Activated CD8-positive, alpha-beta memory T cell treated with anti-CD3 and anti-CD28 coated beads for 48 hours (primary cell): Measurements from ENCODE around the gene ITPR1.
"Not testable (repeated sequence)": the region's sequence is repeated elsewhere in the genome, so short reads cannot be mapped to it uniquely, and the experiment has no call there.

Experiments
- DNase-seq, 3 experiments: peaks; one replicate each; pipeline ENCODE4 v3.0.0-alpha.2; 2020; ENCODE audit warnings: low read depth in 2 of 3, low spot score in 2 of 3

ITPR1 gene

DNA sequence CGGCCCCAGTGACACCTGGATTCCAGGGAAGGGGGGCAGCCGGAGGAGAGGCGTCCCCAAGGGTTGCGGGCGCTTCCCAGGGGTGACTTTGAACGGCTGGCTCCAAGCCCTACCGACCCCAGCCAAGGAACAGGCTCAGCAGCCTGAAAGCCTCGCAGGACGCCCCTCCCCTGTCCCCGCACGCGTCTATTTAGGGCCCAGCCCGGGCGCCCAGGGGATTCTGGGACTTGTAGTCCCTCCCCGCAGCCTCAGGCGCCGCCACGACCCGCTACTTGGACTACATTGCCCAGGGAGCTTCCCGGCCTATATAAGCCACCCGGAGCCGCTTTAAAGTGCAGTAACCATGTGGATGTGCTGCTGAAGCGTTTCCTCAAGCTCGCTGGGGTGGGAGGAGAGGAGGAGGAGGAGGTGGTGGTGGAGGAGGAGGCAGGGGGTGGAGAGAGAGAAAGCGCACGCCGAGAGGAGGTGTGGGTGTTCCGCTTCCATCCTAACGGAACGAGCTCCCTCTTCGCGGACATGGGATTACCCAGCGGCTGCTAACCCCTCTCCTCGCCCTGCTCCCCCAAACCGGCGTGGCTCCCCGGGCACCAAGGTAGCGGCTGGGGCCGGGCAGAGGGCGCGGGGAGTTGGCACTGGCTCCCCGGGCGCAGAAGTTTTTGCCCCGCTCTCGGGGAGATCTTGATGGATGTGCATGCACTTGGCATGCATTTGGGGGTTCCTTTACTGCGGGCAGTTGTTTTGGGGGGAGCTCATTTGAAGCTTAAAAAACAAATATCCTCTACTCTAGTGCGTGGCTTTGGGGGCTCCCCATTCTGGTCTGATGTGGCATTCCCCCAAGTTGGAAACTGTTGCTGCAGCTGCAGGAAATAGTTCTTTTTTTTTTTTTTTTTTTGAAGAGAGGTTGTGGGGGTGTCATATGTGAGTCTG lies at the start of gene ITPR1:
Gene ITPR1 (plus strand): TSS at position 335 of the 927 bp plus-strand sequence. CDS start 23,144 bp downstream, outside the sequence.
- DNase-seq, result peak; percentile 91 to 97 (median 92)

DNA sequence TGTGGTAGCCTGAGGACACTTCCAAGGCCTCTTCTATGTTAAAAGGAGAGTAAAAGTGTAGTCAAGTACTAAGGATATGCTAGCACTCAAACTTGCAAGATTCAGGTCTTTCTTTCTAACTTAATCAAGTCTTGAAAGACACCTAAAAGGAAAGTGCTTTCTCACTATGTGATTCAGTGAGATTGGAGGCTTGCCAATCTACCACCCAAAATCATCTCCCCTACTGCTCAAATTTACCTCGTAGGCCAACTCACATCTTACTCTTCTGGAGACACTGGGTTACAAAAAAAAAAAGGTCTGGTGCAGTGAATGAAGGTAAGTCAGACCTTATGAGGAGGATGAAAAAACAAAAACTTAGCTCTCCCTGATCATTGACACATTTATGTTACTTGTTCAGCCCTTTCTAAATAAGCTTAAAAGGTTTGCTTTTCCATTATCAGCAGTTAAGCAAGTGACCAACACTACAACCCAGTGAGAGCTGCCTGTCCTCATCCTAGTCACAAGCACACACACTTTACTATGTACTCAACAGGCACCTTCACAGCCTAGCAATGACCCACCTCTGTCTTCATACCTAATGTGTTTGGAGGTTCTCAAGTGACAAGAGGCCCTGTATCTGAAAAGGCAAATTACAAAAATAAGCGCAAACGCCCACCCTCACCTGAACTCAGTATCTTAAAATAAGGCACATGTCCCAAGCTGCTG lies 45.7 kb upstream of the ITPR1 start:
- DNase-seq, result no peak

GRCh38 chr3:4448187-4448586 lies 45.0 kb upstream of the ITPR1 start:
- DNase-seq, result no peak

GRCh38 chr3:4449043-4449805 lies 43.9 kb upstream of the ITPR1 start:
- no peak for DNase-seq

GRCh38 chr3:4454142-4454541 lies 39.0 kb upstream of the ITPR1 start:
- no peak for DNase-seq

GRCh38 chr3:4456780-4457179 lies 36.4 kb upstream of the ITPR1 start:
- DNase-seq, result not testable (repeated sequence)

DNA sequence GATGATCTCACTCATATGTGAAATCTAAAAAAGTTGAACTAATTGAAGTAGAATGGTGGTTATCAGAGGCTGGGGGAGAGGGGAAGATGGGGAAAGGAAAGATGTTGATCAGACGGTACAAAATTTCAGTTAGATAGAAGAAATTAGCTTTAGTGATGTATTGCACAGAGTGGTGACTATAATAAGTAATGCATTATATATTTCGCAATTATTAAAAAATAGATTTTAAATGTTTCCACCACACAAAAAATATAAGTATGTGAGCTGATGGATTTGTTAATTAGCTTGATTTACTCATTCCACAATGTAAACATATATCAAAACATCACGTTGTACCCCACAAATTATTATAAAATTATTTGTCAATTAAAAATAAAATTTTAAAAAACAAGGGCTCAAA lies 34.2 kb upstream of the ITPR1 start:
- DNase-seq, result no peak

DNA sequence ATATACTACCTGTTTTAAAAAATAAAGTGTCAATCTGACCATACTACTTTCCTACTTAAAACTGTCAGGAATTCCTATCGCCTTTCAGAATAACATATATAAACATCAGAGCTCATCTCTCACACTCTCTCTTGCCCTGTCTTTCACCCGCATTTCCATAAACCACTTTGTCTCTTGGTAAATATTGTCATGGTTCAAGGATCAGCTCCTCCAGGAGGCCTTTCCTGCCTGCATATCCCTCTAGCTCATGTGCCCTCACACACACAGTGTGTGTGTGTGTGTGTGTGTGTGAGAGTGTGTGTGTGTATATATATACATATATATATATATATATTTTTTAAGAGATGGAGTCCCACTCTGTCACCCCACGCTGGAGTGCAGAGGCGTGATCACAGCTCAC lies 32.8 kb upstream of the ITPR1 start:
- DNase-seq, result no peak

GRCh38 chr3:4461468-4462090 lies 31.6 kb upstream of the ITPR1 start:
- DNase-seq, result no peak

- DNase-seq, result no peak
Observed at GRCh38 chr3:4462369-4463040, 30.6 kb upstream of the ITPR1 start.

DNA sequence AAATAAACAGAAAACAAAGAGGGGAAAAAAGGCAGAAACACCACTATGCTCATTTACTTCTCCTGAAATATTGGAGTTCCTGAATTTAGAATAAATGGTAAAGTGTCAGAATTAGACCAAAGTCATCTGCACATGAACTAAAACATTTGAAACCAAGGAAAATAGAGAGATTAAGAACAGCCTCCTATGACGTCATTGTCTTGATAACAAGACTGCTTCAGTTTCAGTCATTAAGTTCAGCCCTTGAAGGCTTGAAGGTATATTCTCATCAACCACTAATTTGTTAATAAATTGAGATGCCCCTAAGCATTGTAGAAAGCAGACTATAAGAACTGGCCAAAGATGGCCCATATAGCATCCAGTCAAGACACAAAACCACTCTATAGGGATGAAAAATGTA lies 28.6 kb upstream of the ITPR1 start:
- DNase-seq, result no peak

GRCh38 chr3:4466741-4467521 lies 26.2 kb upstream of the ITPR1 start, which contains the start of gene SUMF1:
Gene SUMF1, minus strand, starts transcription at chr3:4467269. Its CDS starts 24 bp downstream, at chr3:4467245.
- peak; percentile 50 to 61 (median 52) for DNase-seq

DNA sequence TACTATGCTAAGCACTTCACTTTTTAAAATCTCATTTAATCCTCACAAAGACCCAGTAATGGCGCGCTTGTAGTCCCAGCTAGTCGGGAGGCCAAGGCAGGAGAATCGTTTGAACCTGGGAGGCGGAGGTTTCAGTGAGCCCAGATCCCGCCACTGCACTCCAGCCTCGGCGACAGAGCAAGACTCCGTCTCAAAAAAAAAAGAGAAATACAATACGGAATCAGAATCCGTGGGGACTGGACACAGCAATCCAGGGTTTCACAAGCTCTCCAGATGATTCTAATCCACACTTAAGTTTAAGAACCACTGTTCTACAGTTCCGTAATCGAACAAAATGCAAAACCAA lies 25.7 kb upstream of the ITPR1 start:
- DNase-seq, result no peak

DNA sequence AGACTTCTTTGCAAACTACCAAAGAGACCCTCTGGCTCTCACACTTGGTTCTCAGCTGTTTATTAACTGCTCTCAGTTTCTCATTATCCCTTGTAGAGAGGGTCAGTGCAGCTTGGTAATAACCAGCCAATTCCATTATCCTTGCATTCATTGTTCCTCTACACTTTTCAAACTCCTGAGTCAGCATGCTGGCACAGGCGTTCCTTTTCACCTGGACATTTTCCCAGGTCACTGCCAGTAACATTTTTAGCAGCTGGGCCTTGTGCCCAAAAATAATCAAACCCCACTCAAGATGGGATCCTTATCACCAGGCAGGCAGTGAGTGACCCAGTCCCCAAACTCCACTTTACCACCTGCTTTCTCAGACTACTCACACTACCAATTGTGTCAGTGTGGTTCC lies 21.2 kb upstream of the ITPR1 start:
- DNase-seq, result no peak

DNA sequence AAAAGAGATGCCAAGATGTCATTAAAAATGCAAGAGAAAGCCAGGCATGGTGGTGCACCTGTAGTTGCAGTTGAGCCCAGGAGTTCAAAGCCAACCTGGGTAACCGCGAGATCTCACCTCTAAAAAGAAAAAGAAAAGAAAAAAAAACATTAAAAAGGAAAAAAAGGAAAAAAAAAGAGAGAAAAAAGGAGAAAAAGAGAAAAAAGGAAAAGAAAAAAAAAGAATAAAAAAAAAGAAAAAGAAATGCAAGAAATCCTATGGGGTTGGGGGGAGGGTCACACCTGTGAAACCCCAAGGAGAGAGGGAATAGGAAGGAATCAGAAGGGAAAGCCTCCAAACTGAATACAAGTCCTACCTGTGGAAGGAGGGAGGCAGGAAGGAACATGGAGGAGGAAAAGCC lies 20.8 kb upstream of the ITPR1 start:
- DNase-seq, result no peak

- no peak for DNase-seq
Observed at GRCh38 chr3:4472766-4473165, 20.4 kb upstream of the ITPR1 start.

- DNase-seq, result no peak
Observed at GRCh38 chr3:4474683-4475490, 18.3 kb upstream of the ITPR1 start.

DNA sequence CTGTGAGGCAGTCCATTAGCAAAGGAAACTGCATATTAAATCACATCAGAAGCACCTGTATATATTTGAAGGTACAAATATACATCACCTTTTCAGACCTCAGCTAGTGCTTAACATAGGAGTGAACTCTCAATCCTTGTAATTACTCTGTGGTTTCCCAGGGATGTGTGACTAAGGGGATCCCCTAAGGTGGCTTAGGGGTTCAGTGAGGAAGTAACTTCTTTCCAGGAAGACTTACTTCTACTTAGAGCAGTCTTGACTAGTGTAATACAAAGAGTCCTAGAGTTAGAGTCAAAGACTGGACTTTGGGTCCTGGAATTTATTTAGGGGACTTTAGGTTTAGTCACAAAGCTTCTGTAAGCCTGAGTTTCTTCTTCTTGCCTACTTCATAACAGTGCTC lies 17.3 kb upstream of the ITPR1 start:
- no peak for DNase-seq

- DNase-seq, result no peak
Observed at GRCh38 chr3:4476496-4476895, 16.7 kb upstream of the ITPR1 start.
